Cardiac fibroblast (primary cell): ENCODE results near the gene GPC1.

Experiments
- DNase-seq, 2 donors: peaks; one replicate each; pipeline versions ENCODE4 v3.0.0 to v3.0.0-alpha.2; 2010; ENCODE audit warnings: low read depth in 2 of 2
- H3K4me3 ChIP-seq, 2 donors: replicated peaks in 1 of 2; 1 replicate in 1 of 2; 2 replicates in 1 of 2; pipeline ENCODE4 v1.5.1; 2011; ENCODE audit warnings: low read depth in 2 of 2, low read length in 2 of 2, mild to moderate bottlenecking in 2 of 2, moderate library complexity in 1 of 2
- TF ChIP-seq, protein P1 (sequence below): IDR thresholded peaks from one replicate; pipeline ENCODE4 v1.5.1; 2011; ENCODE audit warnings: low read depth, mild to moderate bottlenecking, low read length, inconsistent platforms

GPC1 gene

DNA sequence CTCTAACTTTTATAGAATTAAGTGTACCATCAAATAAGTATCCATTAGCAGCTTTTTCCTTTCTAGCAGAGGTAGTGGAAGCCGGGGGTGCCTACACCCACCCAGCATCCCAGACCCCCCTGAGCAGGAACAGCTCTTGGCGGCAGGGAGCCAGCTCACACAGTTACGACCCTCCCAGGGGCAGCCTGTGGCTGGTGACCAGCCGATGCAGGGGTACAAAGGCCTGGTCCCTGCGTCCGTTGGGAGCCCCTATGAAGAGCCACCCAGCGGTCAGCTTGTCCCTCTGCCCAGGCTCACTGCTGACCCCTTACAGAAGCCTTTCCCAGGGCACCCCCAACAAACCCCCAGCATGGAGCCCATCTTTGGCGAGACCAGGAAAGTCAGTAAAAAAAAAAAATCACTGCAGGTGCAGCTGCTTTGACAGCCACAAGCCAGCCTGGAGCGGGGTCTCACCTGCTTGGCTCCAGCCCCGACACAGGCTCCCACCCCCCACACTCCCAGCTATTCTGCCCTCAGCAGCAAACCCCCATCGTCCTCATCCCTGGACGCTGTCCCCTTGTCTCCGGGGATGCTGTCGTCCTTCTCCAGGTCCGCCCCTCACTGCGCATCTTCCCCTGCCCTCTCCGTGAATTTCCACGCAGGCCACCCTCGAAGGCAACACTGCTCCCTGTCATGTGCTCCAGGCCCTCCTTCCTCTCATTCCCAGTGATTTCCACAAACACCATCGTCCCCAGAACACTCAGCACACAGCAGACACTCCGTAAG is 43.1 kb downstream of the GPC1 start:
- no peak overlapping the region for H3K4me3 ChIP-seq
- TF ChIP-seq, protein P1, sequence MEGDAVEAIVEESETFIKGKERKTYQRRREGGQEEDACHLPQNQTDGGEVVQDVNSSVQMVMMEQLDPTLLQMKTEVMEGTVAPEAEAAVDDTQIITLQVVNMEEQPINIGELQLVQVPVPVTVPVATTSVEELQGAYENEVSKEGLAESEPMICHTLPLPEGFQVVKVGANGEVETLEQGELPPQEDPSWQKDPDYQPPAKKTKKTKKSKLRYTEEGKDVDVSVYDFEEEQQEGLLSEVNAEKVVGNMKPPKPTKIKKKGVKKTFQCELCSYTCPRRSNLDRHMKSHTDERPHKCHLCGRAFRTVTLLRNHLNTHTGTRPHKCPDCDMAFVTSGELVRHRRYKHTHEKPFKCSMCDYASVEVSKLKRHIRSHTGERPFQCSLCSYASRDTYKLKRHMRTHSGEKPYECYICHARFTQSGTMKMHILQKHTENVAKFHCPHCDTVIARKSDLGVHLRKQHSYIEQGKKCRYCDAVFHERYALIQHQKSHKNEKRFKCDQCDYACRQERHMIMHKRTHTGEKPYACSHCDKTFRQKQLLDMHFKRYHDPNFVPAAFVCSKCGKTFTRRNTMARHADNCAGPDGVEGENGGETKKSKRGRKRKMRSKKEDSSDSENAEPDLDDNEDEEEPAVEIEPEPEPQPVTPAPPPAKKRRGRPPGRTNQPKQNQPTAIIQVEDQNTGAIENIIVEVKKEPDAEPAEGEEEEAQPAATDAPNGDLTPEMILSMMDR: no peak
- DNase-seq: no peak

DNA sequence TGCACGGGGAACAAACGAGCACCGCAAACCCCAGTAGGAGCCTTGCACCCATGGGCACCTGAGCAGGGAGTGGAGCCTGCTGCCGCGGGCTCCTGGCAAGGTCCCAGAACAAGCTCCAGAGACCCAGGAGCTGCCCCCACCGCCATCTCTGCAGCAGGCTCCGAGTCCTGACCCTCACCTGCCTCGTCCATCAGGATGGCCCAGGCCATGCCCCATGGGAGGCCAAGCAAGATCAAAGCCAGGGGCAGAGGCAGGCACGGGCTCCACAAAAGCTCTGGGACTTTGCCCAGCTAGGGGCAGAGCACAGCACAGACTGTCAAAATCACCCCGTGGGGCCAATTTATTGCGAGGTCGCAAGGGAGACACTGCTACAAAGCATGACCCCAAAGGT is 43.6 kb downstream of the GPC1 start:
- TF ChIP-seq, protein P1: no peak
- H3K4me3 ChIP-seq: no peak overlapping the region
- DNase-seq: no peak

DNA sequence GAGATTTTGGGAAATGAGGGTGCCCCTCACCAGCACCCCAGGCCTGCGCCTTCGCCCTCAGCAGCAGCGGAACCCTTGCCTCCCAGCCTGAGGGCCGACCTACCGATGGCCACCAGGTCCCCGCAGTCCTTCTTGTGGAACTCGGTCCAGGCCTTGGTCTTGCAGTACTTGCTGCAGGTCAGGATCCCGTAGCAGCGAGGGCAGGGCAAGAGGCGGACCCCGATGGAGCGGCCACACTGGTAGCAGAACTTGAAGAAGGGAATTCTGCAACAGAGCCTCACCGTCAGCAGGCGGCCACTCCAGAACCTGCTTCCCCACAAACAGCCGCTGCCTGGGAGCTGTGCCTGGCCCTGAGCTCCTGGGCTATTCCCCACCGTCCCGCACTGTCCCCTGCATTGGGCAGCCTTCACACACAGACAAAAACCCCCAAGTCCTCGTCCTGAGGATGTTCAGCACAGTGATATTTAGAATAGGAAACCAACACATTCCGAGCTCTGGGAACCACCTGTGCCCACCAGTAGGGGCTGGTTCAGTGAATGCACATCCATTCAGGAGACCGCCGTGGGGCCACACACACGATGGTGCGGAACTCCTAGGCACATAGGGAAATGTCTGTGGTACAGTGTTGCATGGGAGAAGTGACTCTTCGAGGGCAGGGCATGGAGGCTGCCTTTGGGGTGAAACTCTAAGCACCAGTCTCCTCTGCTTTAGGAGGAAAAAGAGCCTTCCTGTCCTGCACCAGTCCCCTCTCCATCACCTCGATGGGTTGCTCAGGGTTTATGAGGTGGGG is 45.6 kb downstream of the GPC1 start:
- DNase-seq: no peak
- TF ChIP-seq, protein P1: no peak
- no peak overlapping the region for H3K4me3 ChIP-seq

DNA sequence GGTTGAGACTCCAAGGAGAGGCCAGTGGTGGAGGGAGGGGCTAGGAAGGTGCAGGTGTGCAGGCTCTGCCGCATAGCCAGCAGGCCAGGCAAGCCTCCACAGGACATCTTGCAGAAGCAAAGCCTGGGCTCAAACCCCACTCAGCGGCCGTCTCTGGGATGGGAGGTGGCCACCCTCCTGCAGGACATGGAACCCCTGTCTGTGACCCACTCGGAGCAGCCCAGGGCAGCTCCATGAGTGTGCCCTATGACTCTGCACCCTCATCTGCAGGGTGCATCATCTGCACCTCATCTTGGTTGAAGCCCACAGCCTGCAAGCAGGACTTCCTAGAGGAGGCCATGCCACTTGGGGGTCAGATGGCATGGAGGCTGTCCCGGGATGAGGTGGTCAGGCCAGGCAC is 46.3 kb downstream of the GPC1 start:
- DNase-seq: no peak
- TF ChIP-seq, protein P1: no peak
- no peak overlapping the region for H3K4me3 ChIP-seq

DNA sequence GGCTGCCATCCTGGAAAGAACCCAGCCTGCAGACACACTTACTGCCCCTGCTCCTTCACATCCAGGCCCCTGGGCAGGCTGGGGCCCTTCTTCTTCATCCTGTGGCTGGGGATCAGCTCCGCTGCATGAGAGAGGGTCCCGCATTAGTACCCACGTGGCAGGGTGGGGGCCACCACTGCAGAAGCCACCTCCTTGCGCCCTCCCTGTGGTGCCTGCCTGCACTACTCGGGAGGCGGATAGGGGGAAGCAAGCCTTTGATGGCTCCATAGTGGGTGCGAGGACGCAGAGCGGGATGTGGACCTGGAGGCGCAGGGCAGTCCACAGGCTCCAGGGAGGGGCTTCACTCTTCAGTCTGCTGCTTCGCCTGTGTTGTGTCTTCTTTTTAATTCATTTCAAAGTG is 46.7 kb downstream of the GPC1 start:
- no peak for DNase-seq
- TF ChIP-seq, protein P1: no peak
- no peak overlapping the region for H3K4me3 ChIP-seq

DNA sequence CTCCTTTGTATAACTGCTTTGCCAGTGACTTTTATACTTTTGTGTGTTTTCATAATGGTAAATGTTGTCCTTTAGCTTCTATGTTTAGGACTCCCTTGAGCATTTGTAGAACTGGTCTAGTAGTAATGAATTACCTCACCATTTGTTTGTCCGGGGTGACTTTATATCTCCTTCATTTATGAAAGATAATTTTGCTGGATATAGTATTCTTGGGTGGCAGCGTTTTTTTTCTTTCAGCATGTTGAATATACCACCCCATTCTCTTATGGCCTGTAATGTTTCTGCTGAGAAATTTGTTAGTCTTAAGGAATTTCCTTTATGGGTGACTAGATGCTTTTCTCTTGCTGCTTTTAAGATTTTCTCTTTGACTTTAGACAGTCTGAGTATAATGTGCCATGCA is 56.0 kb downstream of the GPC1 start:
- no peak overlapping the region for H3K4me3 ChIP-seq
- TF ChIP-seq, protein P1: no peak
- DNase-seq: no peak
